ENCODE measurements around the gene RSU1. TPM values are rescaled to one million over a fixed set of nuclear protein-coding genes. Genes with fewer than 3 reads are reported as not detected.
A peak's percentile ranks its signal among the peaks of the same experiment; 100 is the strongest.

RSU1 gene
- total RNA-seq, 1 donor from 2014 or later, result 133 TPM

- no peak for DNase-seq (ENCODE audit: extremely low read depth, low read depth, low spot score)
Observed at GRCh38 chr10:16611037-16611436, 206.2 kb downstream of the RSU1 start.

- DNase-seq (ENCODE audit: extremely low read depth, low read depth, low spot score), result no peak
Observed at GRCh38 chr10:16609211-16609610, 208.0 kb downstream of the RSU1 start.

- DNase-seq (ENCODE audit: extremely low read depth, low read depth, low spot score), result no peak
Observed at GRCh38 chr10:16606923-16607322, 210.3 kb downstream of the RSU1 start.

- no peak for DNase-seq (ENCODE audit: extremely low read depth, low read depth, low spot score)
Observed at GRCh38 chr10:16606421-16606820, 210.8 kb downstream of the RSU1 start.

GRCh38 chr10:16603308-16603707, 213.9 kb downstream of the RSU1 start:
- DNase-seq (ENCODE audit: extremely low read depth, low read depth, low spot score), result no peak

GRCh38 chr10:16602104-16602775, 215.0 kb downstream of the RSU1 start:
- no peak for DNase-seq (ENCODE audit: extremely low read depth, low read depth, low spot score)

- DNase-seq (ENCODE audit: extremely low read depth, low read depth, low spot score), result no peak
Observed at GRCh38 chr10:16599662-16600061, 217.6 kb downstream of the RSU1 start.

GRCh38 chr10:16597656-16598055, 219.6 kb downstream of the RSU1 start:
- no peak for DNase-seq (ENCODE audit: extremely low read depth, low read depth, low spot score)

GRCh38 chr10:16592378-16592777, 224.8 kb downstream of the RSU1 start:
- DNase-seq (ENCODE audit: extremely low read depth, low read depth, low spot score), result no peak

GRCh38 chr10:16586358-16587138, 230.7 kb downstream of the RSU1 start:
- DNase-seq (ENCODE audit: extremely low read depth, low read depth, low spot score), result no peak

GRCh38 chr10:16585103-16585502, 232.1 kb downstream of the RSU1 start:
- no peak for DNase-seq (ENCODE audit: extremely low read depth, low read depth, low spot score)

- DNase-seq (ENCODE audit: extremely low read depth, low read depth, low spot score), result no peak
Observed at GRCh38 chr10:16583382-16583781, 233.8 kb downstream of the RSU1 start.

GRCh38 chr10:16581202-16581601, 236.0 kb downstream of the RSU1 start:
- DNase-seq (ENCODE audit: extremely low read depth, low read depth, low spot score), result no peak

- no peak for DNase-seq (ENCODE audit: extremely low read depth, low read depth, low spot score)
Observed at GRCh38 chr10:16570731-16571130, 246.5 kb downstream of the RSU1 start.

- no peak for DNase-seq (ENCODE audit: extremely low read depth, low read depth, low spot score)
Observed at GRCh38 chr10:16566202-16566805, 250.9 kb downstream of the RSU1 start.

- peak; percentile 39 for DNase-seq (ENCODE audit: extremely low read depth, low read depth, low spot score)
Observed at GRCh38 chr10:16565604-16566003, 251.6 kb downstream of the RSU1 start.

- DNase-seq (ENCODE audit: extremely low read depth, low read depth, low spot score), result no peak
Observed at GRCh38 chr10:16562891-16563290, 254.3 kb downstream of the RSU1 start.

- DNase-seq (ENCODE audit: extremely low read depth, low read depth, low spot score), result no peak
Observed at GRCh38 chr10:16559236-16559773, 257.9 kb downstream of the RSU1 start.

GRCh38 chr10:16547973-16548372, 269.3 kb downstream of the RSU1 start:
- DNase-seq (ENCODE audit: extremely low read depth, low read depth, low spot score), result no peak

GRCh38 chr10:16545116-16545736, 272.0 kb downstream of the RSU1 start:
- DNase-seq (ENCODE audit: extremely low read depth, low read depth, low spot score), result peak; percentile 14

- DNase-seq (ENCODE audit: extremely low read depth, low read depth, low spot score), result no peak
Observed at GRCh38 chr10:16544591-16544990, 272.6 kb downstream of the RSU1 start.

Measured in glomerular endothelial cell (primary cell).